Measurements from ENCODE around the gene TPD52L1.

Gene TPD52L1

DNA sequence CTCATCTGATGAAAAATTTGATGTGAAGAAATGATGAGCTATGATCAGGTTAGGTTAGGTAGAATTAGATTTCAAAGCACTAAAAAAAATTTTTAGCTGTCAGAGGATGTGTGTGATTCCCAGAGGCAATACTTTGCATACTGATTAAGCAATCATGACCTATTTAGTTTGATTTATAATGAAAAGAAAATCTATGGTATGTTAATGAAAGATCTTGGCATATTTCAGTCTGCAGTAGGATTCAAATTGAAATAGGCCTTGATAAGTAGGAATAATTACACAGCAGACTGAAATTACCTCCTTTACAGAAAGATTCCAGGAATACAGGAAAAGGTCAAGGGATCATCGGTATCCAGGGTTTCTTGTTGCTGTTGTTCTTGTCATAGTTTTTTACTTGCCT lies 78.9 kb downstream of the TPD52L1 start (continued):
- TF ChIP-seq, protein P1, sequence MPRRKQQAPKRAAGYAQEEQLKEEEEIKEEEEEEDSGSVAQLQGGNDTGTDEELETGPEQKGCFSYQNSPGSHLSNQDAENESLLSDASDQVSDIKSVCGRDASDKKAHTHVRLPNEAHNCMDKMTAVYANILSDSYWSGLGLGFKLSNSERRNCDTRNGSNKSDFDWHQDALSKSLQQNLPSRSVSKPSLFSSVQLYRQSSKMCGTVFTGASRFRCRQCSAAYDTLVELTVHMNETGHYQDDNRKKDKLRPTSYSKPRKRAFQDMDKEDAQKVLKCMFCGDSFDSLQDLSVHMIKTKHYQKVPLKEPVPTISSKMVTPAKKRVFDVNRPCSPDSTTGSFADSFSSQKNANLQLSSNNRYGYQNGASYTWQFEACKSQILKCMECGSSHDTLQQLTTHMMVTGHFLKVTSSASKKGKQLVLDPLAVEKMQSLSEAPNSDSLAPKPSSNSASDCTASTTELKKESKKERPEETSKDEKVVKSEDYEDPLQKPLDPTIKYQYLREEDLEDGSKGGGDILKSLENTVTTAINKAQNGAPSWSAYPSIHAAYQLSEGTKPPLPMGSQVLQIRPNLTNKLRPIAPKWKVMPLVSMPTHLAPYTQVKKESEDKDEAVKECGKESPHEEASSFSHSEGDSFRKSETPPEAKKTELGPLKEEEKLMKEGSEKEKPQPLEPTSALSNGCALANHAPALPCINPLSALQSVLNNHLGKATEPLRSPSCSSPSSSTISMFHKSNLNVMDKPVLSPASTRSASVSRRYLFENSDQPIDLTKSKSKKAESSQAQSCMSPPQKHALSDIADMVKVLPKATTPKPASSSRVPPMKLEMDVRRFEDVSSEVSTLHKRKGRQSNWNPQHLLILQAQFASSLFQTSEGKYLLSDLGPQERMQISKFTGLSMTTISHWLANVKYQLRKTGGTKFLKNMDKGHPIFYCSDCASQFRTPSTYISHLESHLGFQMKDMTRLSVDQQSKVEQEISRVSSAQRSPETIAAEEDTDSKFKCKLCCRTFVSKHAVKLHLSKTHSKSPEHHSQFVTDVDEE (CRISPR knock-in tag; IDR thresholded peaks at IDR 0.05), result no peak
- TF ChIP-seq ZFP30 (CRISPR knock-in tag; IDR thresholded peaks at IDR 0.05), result no peak
- no peak for TF ChIP-seq GLIS3 (CRISPR knock-in tag; IDR thresholded peaks at IDR 0.05)
- no peak for TF ChIP-seq RARB (CRISPR knock-in tag; IDR thresholded peaks at IDR 0.05)
- TF ChIP-seq, protein P2, sequence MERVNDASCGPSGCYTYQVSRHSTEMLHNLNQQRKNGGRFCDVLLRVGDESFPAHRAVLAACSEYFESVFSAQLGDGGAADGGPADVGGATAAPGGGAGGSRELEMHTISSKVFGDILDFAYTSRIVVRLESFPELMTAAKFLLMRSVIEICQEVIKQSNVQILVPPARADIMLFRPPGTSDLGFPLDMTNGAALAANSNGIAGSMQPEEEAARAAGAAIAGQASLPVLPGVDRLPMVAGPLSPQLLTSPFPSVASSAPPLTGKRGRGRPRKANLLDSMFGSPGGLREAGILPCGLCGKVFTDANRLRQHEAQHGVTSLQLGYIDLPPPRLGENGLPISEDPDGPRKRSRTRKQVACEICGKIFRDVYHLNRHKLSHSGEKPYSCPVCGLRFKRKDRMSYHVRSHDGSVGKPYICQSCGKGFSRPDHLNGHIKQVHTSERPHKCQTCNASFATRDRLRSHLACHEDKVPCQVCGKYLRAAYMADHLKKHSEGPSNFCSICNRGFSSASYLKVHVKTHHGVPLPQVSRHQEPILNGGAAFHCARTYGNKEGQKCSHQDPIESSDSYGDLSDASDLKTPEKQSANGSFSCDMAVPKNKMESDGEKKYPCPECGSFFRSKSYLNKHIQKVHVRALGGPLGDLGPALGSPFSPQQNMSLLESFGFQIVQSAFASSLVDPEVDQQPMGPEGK (CRISPR knock-in tag; IDR thresholded peaks at IDR 0.05; ENCODE audit: borderline replicate concordance), result no peak
- no peak for TF ChIP-seq BACH2 (CRISPR knock-in tag; IDR thresholded peaks at IDR 0.05; ENCODE audit: borderline replicate concordance)
- TF ChIP-seq TCF4 (CRISPR knock-in tag; IDR thresholded peaks at IDR 0.05; ENCODE audit: borderline replicate concordance), result no peak
- no peak for TF ChIP-seq TOX (CRISPR knock-in tag; IDR thresholded peaks at IDR 0.05; ENCODE audit: borderline replicate concordance)

DNA sequence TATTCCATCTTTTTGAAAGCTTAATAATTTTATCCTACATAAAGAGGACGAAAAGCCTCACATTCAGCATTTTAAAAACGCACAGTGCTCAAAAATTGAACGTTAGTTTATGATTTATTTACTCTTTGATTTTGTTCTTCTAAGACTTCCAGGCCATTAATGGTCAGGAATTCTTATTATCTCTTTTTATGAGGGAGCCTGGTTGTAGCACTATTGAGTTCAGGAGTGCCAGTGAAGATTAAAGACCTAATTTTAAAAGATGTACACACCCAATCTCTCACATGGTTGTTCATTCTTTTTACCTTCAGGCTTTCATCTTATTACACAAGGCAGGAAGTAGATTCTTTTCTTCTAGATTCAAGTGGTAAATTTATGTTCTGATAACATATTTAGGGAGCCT lies 79.6 kb downstream of the TPD52L1 start:
- no peak for ATAC-seq
- TF ChIP-seq BACH2 (CRISPR knock-in tag; IDR thresholded peaks at IDR 0.05; ENCODE audit: borderline replicate concordance) (no peak), RARB (CRISPR knock-in tag; IDR thresholded peaks at IDR 0.05) (no peak), SNAI2 (CRISPR knock-in tag; IDR thresholded peaks at IDR 0.05) (no peak), ISL1 (CRISPR knock-in tag; IDR thresholded peaks at IDR 0.05) (no peak), OSR1 (CRISPR knock-in tag; IDR thresholded peaks at IDR 0.05) (no peak), ZNF70 (CRISPR knock-in tag; IDR thresholded peaks at IDR 0.05) (no peak), ZNF8 (CRISPR knock-in tag; IDR thresholded peaks at IDR 0.05) (no peak), CSDC2 (CRISPR knock-in tag; IDR thresholded peaks at IDR 0.05) (no peak), GLIS3 (CRISPR knock-in tag; IDR thresholded peaks at IDR 0.05) (no peak), ZFP3 (CRISPR knock-in tag; IDR thresholded peaks at IDR 0.05) (no peak), ESRRG (CRISPR knock-in tag; IDR thresholded peaks at IDR 0.05) (no peak), CSRNP3 (CRISPR knock-in tag; IDR thresholded peaks at IDR 0.05) (no peak), PPARA (CRISPR knock-in tag; IDR thresholded peaks at IDR 0.05; ENCODE audit: borderline replicate concordance) (no peak), ARNTL (CRISPR knock-in tag; IDR thresholded peaks at IDR 0.05; ENCODE audit: borderline replicate concordance, low read depth) (no peak), TOX (CRISPR knock-in tag; IDR thresholded peaks at IDR 0.05; ENCODE audit: borderline replicate concordance) (no peak)
- TF ChIP-seq, protein P1 (CRISPR knock-in tag; IDR thresholded peaks at IDR 0.05), result no peak
- TF ChIP-seq, protein P3, sequence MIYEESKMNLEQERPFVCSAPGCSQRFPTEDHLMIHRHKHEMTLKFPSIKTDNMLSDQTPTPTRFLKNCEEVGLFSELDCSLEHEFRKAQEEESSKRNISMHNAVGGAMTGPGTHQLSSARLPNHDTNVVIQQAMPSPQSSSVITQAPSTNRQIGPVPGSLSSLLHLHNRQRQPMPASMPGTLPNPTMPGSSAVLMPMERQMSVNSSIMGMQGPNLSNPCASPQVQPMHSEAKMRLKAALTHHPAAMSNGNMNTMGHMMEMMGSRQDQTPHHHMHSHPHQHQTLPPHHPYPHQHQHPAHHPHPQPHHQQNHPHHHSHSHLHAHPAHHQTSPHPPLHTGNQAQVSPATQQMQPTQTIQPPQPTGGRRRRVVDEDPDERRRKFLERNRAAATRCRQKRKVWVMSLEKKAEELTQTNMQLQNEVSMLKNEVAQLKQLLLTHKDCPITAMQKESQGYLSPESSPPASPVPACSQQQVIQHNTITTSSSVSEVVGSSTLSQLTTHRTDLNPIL (CRISPR knock-in tag; IDR thresholded peaks at IDR 0.05; ENCODE audit: low read depth), result no peak
- TF ChIP-seq, protein P2 (CRISPR knock-in tag; IDR thresholded peaks at IDR 0.05; ENCODE audit: borderline replicate concordance), result no peak
- TF ChIP-seq, protein P4, sequence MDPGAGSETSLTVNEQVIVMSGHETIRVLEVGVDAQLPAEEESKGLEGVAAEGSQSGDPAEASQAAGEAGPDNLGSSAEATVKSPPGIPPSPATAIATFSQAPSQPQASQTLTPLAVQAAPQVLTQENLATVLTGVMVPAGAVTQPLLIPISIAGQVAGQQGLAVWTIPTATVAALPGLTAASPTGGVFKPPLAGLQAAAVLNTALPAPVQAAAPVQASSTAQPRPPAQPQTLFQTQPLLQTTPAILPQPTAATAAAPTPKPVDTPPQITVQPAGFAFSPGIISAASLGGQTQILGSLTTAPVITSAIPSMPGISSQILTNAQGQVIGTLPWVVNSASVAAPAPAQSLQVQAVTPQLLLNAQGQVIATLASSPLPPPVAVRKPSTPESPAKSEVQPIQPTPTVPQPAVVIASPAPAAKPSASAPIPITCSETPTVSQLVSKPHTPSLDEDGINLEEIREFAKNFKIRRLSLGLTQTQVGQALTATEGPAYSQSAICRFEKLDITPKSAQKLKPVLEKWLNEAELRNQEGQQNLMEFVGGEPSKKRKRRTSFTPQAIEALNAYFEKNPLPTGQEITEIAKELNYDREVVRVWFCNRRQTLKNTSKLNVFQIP (CRISPR knock-in tag; IDR thresholded peaks at IDR 0.05; ENCODE audit: borderline replicate concordance, low read depth), result no peak

Measured in SK-N-SH treated with all-trans-retinoic acid at 6 μM for 48 hours (cell line).